Muscle of leg (tissue), 11 donors: ENCODE results near the gene JAML. TPM values are rescaled to one million over a fixed set of nuclear protein-coding genes. Genes with fewer than 3 reads are reported as not detected.

Experiments used
- DNase-seq: peaks from one replicate; pipeline ENCODE4 v3.0.0; 2013
- H3K27ac ChIP-seq: one replicate; pipeline ENCODE4 v1.5.1; 2013; ENCODE audit warnings: mild to moderate bottlenecking, low read length, control low read depth
- H3K27me3 ChIP-seq: one replicate; pipeline ENCODE4 v1.6.1; 2013; ENCODE audit warnings: low read length; ENCODE audit not compliant: control insufficient read depth, insufficient read depth
- H3K36me3 ChIP-seq: one replicate; pipeline ENCODE4 v1.6.1; 2013; ENCODE audit warnings: low read length; ENCODE audit not compliant: control insufficient read depth, insufficient read depth
- H3K4me1 ChIP-seq: one replicate; pipeline ENCODE4 v1.6.1; 2013; ENCODE audit warnings: low read length; ENCODE audit not compliant: control insufficient read depth, insufficient read depth
- H3K4me3 ChIP-seq: one replicate; pipeline ENCODE4 v1.5.1; 2013; ENCODE audit warnings: low read length, control low read depth
- H3K9me3 ChIP-seq: replicated peaks from 2 replicates; pipeline ENCODE4 v1.6.1; 2013; ENCODE audit warnings: low read depth, low read length; ENCODE audit not compliant: control insufficient read depth
- WGBS: methylation state at CpG from one replicate; pipeline ENCODE4 v1.1.5; 2013; ENCODE audit warnings: missing lambda C conversion rate; ENCODE audit not compliant: insufficient coverage; 5-methylcytosine and 5-hydroxymethylcytosine counted together
- polyA plus RNA-seq, 8 donors: library from polyadenylated mRNA; unstranded; fragments of 120-200 nt; gene quantifications; one replicate each; pipeline versions ENCODE4 v1.2.1 to v1.2.3, GENCODE V29; 2013; ENCODE audit warnings: inconsistent platforms in 1 of 8, low replicate concordance in 1 of 8; ENCODE audit not compliant: insufficient read length in 8 of 8, insufficient read depth in 1 of 8
- total RNA-seq: library from RNA; stranded (reverse); fragments of 120-200 nt; gene quantifications from one replicate; pipeline ENCODE4 v1.2.4, GENCODE V29; 2013

JAML gene
- total and polyA plus RNA-seq, 9 donors = 1.2 to 5.3 (median 2.3) TPM

GRCh38 chr11:118240999-118241763 is 16.4 kb upstream of the JAML start:
- no peak overlapping the region for H3K4me3 ChIP-seq
- H3K9me3 ChIP-seq = no peaks in the 10 kb centered on the region
- H3K36me3 ChIP-seq = no peaks in the 10 kb centered on the region
- no peaks in the 10 kb centered on the region for H3K4me1 ChIP-seq
- H3K27ac ChIP-seq = peak overlapping the region; percentile 17
- H3K27me3 ChIP-seq = peaks cover 19% of the 10 kb centered on the region
- WGBS = 62% methylated on average over 5 of the region's 9 CpGs
- peak; percentile 26 for DNase-seq

- peaks cover 22% of the 10 kb centered on the region for H3K27me3 ChIP-seq
- H3K27ac ChIP-seq = no peak overlapping the region
- no peak overlapping the region for H3K4me3 ChIP-seq
- H3K4me1 ChIP-seq = no peaks in the 10 kb centered on the region
- no CpG with 5 or more reads among the region's 5 CpGs for WGBS
- no peaks in the 10 kb centered on the region for H3K36me3 ChIP-seq
- no peaks in the 10 kb centered on the region for H3K9me3 ChIP-seq
- no peak for DNase-seq
Observed at GRCh38 chr11:118239509-118240205, 14.8 kb upstream of the JAML start.

GRCh38 chr11:118238929-118239328 is 14.1 kb upstream of the JAML start:
- H3K4me1 ChIP-seq = no peaks in the 10 kb centered on the region
- DNase-seq = no peak
- no peaks in the 10 kb centered on the region for H3K9me3 ChIP-seq
- no peaks in the 10 kb centered on the region for H3K36me3 ChIP-seq
- no CpG with 5 or more reads among the region's 1 CpG for WGBS
- H3K27me3 ChIP-seq = peaks cover 22% of the 10 kb centered on the region
- no peak overlapping the region for H3K27ac ChIP-seq
- no peak overlapping the region for H3K4me3 ChIP-seq

- Histone ChIP-seq H3K27ac (no peak overlapping the region), H3K4me1 (no peaks in the 10 kb centered on the region)
- no CpG with 5 or more reads among the region's 2 CpGs for WGBS
Observed at GRCh38 chr11:118238421-118238820, 13.6 kb upstream of the JAML start.

GRCh38 chr11:118236170-118236569 is 11.4 kb upstream of the JAML start:
- Histone ChIP-seq H3K4me1 (no peaks in the 10 kb centered on the region), H3K27me3 (peaks cover 11% of the 10 kb centered on the region), H3K36me3 (no peaks in the 10 kb centered on the region), H3K4me3 (no peak overlapping the region), H3K27ac (no peak overlapping the region), H3K9me3 (no peaks in the 10 kb centered on the region)
- DNase-seq = no peak
- 40% methylated on average over 1 of the region's 2 CpGs for WGBS

More at GRCh38 chr11:118238421-118238820, 13.6 kb upstream of the JAML start:
- Histone ChIP-seq H3K9me3 (no peaks in the 10 kb centered on the region), H3K36me3 (no peaks in the 10 kb centered on the region), H3K27me3 (peaks cover 22% of the 10 kb centered on the region), H3K4me3 (no peak overlapping the region)
- DNase-seq = no peak

GRCh38 chr11:118234833-118235232 is 10.0 kb upstream of the JAML start:
- Histone ChIP-seq H3K4me3 (no peak overlapping the region), H3K27ac (no peak overlapping the region), H3K9me3 (no peaks in the 10 kb centered on the region), H3K36me3 (no peaks in the 10 kb centered on the region), H3K27me3 (peaks cover 7% of the 10 kb centered on the region), H3K4me1 (no peaks in the 10 kb centered on the region)
- no CpG with 5 or more reads among the region's 5 CpGs for WGBS
- no peak for DNase-seq

GRCh38 chr11:118233850-118234249 is 9.0 kb upstream of the JAML start:
- Histone ChIP-seq H3K9me3 (no peaks in the 10 kb centered on the region), H3K4me3 (no peak overlapping the region), H3K36me3 (no peaks in the 10 kb centered on the region), H3K4me1 (no peaks in the 10 kb centered on the region), H3K27me3 (peaks cover 7% of the 10 kb centered on the region), H3K27ac (no peak overlapping the region)
- WGBS = no CpG with 5 or more reads among the region's 1 CpG
- no peak for DNase-seq

- WGBS = 80% methylated on average over 1 of the region's 5 CpGs
- Histone ChIP-seq H3K27ac (no peak overlapping the region), H3K9me3 (no peaks in the 10 kb centered on the region), H3K36me3 (no peaks in the 10 kb centered on the region), H3K27me3 (peaks cover 7% of the 10 kb centered on the region), H3K4me1 (no peaks in the 10 kb centered on the region), H3K4me3 (no peak overlapping the region)
- DNase-seq = no peak
Observed at GRCh38 chr11:118233377-118233776, 8.6 kb upstream of the JAML start.

GRCh38 chr11:118232659-118233058 is 7.8 kb upstream of the JAML start:
- WGBS = no CpG with 5 or more reads among the region's 1 CpG
- H3K4me1 ChIP-seq = no peaks in the 10 kb centered on the region
- DNase-seq = no peak
- H3K36me3 ChIP-seq = no peaks in the 10 kb centered on the region
- no peak overlapping the region for H3K27ac ChIP-seq
- H3K9me3 ChIP-seq = no peaks in the 10 kb centered on the region
- peaks cover 7% of the 10 kb centered on the region for H3K27me3 ChIP-seq
- no peak overlapping the region for H3K4me3 ChIP-seq

GRCh38 chr11:118231461-118231860 is 6.7 kb upstream of the JAML start:
- no peak for DNase-seq
- Histone ChIP-seq H3K9me3 (no peaks in the 10 kb centered on the region), H3K36me3 (no peaks in the 10 kb centered on the region), H3K4me1 (no peaks in the 10 kb centered on the region), H3K27me3 (peaks cover 7% of the 10 kb centered on the region), H3K4me3 (no peak overlapping the region), H3K27ac (no peak overlapping the region)
